Epithelial cell of prostate (primary cell): ENCODE results near the gene FMN2.

ENCODE experiments used
- DNase-seq: peaks from one replicate; pipeline ENCODE4 v3.0.0-alpha.2; 2011; ENCODE audit warnings: low read depth, low spot score
- H3K27ac ChIP-seq: fragments of 450-650 bp; 2 replicates; pipeline ENCODE4 v1.5.1; 2017; ENCODE audit warnings: mild to moderate bottlenecking

The FMN2 gene

DNA sequence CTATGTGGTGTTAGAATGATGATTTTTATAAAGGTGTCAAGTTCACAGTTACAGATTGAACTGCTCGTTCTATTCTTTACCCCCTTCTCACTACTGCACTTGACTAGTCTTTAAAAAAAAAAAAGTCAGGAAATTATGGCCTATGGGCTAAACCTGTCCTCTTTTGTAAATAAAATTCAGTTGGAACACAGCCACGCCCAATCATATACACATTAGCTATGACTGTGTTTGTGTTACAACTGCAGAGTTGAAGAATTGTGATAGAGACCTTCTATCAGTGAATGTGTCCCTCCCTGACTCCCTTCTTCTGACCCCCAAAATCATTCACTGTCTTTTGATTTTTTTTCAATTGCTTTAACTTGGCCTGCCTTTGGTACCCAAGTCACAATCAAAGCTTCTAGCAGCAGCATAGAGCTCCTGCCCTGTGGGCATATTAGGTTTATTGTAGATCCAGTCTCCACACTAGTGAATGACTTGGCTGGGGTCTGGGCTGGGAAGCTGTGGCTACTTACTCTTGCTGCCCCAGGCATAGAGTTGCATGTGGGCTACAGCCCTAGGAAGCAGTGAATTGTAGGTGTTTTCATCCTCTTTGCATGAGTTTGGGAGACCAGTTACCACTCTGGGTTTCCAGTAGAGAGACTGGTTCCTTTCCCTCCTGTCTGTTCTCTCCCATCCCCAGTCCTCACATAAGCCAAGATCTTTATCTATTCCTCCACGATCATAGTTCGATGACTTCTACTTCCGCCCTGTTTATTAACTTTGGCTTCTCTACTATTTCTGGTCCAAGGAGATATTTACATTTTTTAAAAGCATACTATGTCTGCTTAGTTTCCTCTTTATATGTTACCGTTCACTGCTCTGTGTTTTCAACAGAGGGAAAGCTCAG is 249.9 kb downstream of the FMN2 start:
- DNase-seq: no peak
- H3K27ac ChIP-seq: no peak overlapping the region

DNA sequence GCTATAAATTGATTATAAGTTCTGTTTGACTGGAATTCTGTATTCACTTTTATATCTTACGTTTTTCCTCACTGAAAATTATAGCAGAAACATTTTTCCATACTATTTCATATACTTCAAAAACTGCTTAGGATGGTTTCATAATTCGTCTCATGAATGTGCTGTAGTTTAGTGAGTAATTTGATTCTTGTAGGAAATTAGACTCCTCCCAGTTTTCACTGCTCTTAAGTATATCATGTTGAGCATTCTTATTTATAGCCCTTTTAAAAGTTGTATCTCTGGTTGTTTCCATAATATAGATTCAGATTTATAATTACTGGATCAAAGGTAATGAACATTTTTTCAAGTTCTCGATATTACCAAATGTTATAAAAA is 250.6 kb downstream of the FMN2 start:
- DNase-seq: no peak
- H3K27ac ChIP-seq: no peak overlapping the region

DNA sequence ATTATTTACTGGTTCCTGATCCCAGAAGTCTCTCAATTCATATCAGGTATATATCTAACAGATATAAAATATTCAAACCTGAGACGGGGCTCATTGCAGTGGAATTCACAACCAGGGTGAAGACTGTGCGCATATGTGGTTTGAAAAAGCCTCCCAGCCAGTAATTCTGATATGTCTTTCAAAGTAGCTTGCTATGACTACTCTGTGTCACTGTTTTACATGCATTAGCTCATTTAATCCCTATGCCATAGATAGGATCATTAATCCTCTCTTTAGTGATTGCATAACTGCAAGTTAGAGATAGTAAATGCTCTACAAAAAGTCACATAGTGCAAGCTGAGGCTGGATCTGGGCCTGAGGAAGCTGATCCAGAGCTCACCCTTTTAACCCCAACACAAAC is 251.4 kb downstream of the FMN2 start:
- DNase-seq: no peak

DNA sequence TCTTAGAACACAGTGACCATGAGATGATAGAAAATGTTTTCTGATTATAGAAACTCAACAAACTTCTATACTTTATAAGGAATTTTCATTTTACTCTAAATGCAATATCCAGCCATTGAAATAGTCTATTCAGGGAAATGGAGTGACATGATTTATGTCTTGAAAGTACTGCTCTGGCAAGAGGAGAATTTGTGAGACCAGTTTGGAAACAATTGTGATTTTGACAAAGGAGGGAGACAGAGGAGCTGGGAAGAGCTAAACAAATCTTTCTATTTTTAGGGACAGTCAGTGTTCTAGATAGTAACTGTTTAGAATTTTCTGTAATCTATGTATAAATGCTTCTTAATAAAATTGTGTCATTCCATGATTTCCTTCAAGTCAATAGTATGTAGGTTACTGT is 252.3 kb downstream of the FMN2 start:
- H3K27ac ChIP-seq: no peak overlapping the region
- DNase-seq: no peak

More for the DNA sequence above, 251.4 kb downstream of the FMN2 start:
- no peak overlapping the region for H3K27ac ChIP-seq

DNA sequence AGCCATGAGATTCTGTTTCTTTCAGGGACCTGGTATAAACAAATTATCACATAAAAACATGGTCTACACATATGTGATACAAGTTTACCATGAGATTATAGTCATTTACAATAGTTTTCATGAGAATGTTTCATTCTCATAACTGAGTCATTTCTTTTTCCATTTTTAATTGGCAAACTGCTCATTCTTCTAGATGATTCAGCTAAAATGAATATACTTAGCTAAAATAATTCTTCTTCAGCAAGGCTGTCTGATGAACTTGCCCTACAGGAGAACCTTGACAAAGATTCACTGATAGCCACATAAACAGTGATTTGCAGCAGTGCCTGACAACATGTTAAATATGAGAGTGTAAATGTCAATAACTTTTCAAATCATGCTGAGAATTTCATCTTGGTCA is 253.2 kb downstream of the FMN2 start:
- DNase-seq: no peak
- H3K27ac ChIP-seq: no peak overlapping the region

DNA sequence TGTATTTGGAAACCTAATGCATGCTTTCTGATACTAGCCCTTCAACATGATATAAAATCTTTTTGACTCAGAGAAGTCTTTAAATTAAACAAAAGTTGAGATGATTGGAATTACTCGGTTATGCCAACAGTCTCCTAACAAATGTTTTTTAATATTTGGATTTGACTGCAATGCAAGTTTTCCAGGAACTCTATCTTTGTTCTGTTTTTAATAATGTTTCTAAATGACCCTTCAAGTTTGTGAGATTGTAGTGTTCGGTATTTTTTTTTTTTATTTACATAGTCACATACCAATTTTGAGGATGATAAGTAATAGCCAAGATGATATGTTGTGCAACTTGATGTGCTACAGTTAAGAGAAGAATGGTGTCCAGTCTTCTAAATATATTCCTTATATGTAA is 258.0 kb downstream of the FMN2 start:
- no peak overlapping the region for H3K27ac ChIP-seq
- DNase-seq: no peak

DNA sequence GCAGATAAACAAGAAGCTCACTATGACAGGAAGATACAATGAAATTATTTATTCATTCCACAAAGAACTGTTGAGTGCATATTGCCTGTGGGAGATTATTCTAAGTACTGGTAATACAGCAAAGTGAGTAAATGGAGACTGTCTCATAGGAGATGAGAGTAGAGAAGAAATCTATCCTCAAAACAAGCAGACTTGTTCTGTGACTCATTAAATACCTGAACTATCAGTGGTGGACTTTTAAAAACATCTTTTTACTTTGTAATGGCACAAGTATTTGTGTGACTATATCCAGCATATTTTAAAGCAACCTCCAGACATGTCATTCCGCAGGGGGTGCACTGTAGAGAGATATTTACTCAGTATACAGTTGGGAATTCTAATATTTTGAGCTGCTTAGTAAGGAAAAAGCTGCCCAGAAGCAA is 259.2 kb downstream of the FMN2 start:
- DNase-seq: no peak
- H3K27ac ChIP-seq: no peak overlapping the region

DNA sequence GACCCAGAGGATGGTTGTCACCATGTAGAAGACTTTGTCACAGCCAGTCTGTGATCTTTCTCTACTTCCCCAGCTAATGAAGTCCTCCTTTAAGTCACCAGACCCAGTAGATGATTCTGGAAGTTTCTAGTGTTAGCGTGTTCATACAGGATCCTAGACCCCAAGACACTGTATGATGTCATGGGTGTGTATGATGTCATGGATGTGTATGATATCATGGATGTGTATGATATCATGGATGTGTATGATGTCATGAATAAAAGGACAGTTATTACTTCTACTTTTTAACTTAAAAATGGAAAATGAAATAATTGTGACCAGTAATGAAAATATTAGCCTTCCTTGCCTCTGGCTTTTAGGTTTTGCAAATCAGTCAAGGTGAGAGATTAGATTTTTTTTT is 260.0 kb downstream of the FMN2 start:
- no peak overlapping the region for H3K27ac ChIP-seq
- no peak for DNase-seq

DNA sequence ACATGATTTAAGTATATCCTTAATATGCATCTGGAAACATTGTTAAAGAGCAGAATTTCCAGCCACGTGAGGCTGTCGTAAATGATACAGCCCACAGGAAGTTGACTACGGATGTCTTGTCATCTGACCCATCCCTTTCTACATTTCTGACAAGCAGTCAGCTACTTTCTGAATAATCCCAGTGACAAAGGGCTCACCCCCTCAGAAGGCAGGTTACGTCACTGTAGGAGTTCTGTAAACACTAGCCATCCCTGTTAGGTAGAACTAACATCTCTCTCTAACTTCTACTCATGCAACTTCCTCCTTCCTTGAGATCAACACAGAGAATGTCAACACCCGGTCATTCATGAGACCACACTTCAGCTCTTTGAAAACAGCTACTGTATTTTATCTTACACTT is 261.1 kb downstream of the FMN2 start:
- no peak overlapping the region for H3K27ac ChIP-seq
- DNase-seq: no peak

DNA sequence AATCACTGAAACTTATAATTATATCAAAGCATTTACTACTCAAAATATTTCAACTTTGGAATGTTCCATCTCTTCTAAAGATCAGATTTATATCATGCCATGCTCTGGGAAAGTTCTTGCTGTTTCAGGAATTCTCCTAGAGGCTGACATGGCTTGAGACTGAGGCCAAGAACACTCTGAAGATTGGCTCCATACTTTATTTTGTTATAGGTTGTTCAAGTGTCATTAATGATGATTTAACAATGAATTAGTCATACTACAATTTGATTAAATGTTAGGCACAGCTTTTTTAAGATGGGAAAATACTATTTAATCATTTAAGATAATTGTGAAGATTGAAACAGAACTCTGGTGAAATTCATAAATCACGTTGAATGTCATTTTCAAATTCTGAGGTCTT is 264.9 kb downstream of the FMN2 start:
- no peak overlapping the region for H3K27ac ChIP-seq
- DNase-seq: no peak

DNA sequence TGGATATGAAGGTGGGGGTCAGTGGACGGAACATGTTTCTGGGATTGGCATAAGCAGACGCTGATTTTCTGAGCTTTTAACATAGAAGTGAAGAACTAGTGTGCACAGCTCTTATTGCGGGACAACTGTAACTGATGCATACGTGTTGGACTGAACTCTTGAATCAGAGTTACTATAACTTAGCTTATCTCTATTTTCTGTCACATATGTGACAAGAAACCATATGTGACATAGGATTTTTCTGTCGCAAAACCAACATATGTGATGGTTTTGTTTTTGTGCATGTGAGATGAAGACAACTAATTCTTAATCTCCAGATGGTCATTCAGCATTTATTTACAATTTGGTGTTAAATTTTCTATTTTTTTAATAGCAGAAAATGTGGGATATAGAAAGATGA is 270.4 kb downstream of the FMN2 start:
- DNase-seq: no peak
- H3K27ac ChIP-seq: no peak overlapping the region

DNA sequence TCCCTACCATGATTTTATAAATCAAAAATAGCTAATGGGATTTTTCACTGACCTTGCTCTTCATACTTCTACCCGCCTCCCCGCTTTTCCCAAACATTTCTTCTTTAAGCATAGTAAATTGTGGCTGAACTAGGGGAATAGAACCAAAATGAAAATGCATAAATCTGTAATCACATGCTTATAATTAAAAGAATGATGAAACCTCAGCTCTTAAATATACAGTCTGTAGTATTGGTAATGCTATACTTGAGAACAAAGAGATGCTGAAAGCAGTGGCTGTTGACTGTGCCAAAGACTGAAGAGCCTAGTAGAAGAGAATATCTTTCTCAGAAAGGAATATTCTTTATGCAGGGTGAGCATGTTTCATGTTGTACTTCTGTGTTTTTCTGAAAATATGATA is 271.1 kb downstream of the FMN2 start:
- no peak for DNase-seq
- H3K27ac ChIP-seq: no peak overlapping the region

DNA sequence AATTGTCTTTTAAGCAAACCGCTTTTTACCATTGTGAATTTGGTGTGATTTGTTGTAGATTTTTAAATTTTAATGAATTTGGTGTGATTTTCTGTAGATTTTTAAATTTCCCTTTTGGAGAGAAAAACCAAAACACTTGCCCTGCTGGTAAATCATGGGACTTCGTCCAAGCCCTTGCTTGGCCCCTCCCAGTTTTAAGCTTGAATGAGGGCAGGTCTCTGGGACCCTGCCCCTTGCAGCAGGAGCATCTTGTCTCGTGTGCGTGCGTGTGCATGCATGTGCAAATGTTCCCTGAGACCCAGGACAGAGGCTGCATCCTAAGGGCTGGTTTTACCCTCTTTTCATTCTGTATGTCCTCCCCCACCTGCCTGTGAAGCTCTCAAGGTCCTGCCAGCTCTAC is 271.6 kb downstream of the FMN2 start:
- DNase-seq: no peak
- H3K27ac ChIP-seq: no peak overlapping the region

DNA sequence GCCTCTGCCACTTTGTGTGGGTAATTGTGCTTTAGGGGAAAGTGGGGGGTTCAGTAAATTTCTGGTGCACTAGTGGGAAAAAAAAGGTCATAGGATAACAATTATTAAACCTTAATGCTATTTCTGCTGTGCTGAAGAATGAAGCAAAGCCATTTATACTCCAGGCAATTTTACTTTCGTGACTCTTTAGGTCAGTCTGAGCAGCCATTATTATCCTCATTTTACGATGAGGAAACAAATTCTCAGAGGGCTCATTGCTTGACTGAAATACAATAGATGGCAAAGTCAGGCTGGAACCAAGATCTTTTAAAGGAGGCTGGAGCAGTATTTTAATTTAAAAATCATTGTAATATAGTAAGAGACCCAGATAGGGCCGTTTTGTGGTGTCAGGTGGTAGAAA is 272.2 kb downstream of the FMN2 start:
- no peak for DNase-seq
- H3K27ac ChIP-seq: no peak overlapping the region

DNA sequence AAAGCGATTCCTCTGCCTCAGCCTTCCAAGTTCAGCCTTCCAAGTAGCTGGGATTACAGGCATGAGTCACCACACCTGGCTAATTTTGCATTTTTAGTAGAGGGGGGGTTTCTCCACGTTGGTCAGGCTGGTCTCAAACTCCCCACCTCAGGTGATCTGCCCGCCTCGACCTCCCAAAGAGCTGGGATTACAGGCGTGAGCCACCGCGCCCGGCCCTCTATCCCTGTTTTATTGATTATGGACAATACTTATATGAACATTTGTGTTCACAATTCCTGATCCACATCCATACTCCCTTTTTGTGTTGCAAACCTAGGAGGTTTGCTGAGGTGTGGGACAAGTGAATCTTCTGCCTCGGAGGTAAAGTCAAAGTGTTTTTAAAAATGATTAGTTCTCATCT is 275.0 kb downstream of the FMN2 start:
- no peak for DNase-seq
- no peak overlapping the region for H3K27ac ChIP-seq

DNA sequence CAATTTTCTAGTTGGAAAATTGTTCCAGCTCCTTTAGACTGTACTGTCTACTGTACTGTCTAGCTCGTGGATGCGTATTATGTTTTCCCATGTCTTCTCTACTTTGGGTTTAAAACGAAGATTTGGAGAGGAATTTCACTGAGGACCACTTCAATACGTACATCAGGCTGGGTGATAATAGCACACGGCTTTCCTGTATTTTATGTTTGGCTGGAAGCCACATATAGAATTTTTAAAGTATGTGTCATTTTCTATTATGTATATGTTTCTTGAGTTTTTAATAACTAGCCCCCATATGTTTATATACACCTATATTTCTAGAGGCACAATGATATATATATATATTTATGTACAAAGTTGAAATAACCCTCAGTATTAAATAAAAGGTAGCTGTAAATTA is 293.9 kb downstream of the FMN2 start:
- no peak overlapping the region for H3K27ac ChIP-seq
- DNase-seq: no peak

DNA sequence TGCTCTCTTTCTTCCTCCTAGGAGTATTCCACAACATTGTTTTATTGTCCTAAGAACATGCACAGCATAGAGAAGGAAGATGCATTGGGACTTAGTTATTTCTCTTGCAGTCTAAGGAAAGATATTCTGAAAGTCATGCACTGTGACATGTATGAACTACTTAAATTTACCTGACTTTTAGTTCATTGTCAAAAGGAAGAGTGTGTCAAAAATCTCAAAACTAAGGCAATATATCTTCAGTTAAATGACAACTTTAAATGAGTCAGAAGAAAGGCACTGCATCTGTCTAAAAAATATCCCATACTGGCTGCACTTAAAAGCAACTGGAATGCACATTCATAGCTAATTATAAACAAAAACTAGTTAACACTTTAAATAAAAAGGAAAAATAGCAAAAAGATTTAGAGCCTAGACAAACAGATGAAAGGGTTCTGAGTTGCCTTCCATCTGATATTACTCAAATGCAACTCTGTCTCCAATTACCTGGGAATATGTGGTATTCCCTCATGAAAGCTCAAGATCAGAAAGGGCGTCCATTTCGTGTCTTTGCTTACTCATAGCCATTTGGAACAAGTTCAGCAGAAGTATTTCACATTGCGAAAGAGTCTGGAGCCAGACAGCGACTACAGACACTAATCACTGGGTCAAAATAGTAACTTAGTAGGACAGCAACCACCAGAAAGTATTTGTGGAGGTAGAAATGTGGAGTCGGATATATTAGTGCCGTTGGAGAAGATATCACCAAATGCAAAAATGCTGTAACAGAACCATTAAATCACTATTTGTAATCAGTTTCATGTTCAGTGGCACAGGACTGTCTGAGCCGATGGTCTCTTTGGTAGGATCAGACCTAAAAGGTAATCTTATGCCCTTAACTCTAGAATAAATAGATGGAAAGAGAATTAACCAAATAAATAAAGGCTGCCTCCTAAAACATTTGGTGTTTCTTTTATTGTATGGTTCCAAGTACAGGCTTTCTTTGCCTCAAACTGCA is 294.6 kb downstream of the FMN2 start:
- DNase-seq: no peak

DNA sequence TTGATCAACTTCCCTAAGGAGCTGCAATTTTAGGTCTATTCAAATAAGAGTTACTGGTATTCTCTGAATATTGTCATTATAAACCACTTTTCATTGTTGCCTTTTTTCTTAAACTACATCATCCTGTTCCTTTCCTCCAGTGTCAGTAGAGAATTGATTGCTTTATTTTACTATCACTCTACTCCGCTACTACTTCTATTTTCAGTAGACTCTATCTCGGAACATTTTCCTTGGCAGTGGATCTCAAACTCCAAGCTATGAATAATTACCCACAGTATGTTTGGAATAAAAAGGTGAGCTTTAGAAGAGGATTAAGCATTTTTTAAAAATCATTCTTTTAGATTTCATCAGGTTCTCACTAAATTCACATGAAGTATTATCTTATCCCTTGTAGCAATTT is 295.4 kb downstream of the FMN2 start:
- no peak overlapping the region for H3K27ac ChIP-seq
- no peak for DNase-seq

More for the DNA sequence above, 294.6 kb downstream of the FMN2 start:
- H3K27ac ChIP-seq: no peak overlapping the region

DNA sequence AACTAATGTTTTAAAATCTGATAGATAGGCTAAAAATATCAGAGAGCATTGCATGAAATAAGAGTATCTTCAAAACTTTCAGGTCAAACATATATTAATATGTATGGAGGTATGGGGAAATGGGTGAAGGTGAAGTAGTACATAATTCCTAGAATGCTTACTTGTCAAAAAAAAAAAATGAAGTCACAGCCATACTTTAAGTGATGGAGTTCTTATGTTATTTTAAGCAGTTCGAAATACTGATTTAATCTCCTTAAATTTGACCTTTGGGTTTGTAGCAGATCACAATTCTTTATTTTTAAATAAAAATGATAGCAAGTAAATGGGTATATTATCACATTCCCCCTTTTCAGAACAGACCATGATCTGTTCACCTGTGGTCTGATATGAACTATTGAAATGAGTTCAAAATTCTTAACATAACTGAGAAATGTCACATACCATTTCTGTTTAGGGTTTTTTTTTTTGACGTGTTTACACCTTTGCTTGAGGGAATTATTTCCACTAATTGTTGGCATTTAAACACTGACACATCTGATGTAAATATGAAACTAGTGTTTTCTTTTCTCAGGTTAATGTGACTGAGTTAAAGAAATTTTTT is 300.1 kb downstream of the FMN2 start:
- H3K27ac ChIP-seq: no peak overlapping the region
- no peak for DNase-seq

DNA sequence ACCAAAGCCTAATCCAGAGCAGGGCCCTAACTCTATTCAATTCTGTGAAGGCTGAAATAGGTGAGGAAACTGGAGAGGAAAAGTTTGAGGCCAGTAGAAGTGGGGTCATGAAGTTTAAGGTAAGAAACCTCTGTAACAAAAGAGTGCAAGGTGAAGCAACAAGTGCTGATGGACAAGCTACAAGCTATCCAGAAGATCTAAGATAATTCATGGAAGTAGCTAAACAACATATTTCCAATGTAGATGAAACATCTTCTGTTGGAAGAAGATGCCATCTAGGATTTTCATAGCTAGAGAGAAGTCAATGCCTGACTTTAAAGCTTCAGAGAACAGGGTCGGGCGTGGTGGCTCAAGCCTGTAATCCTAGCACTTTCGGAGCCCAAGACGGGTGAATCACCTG is 302.7 kb downstream of the FMN2 start:
- H3K27ac ChIP-seq: no peak overlapping the region
- DNase-seq: no peak

DNA sequence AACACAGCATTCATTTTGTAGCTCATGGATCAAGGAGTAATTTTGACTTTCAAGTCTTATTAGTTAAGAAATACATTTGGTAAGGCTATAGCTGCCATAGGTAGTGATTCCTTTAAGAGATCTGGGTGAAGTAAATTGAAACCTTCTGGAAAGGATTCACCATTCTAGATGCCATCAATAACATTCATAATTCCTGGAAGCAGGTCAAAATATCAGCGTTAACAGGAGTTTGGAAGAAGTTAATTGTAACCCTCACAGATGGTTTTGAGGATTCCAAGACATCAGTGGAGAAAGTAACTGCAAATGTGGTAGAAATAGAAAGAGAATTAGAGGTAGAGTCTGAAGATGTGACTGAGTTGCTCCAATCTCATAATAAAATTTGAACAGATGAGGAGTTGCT is 303.7 kb downstream of the FMN2 start:
- H3K27ac ChIP-seq: no peak overlapping the region
- no peak for DNase-seq
